ENCODE results near the gene MET. TPM values are rescaled to one million over a fixed set of nuclear protein-coding genes. Genes with fewer than 3 reads are reported as not detected.

Gene MET
- total RNA-seq, 1 donor: 3.9 TPM

DNA sequence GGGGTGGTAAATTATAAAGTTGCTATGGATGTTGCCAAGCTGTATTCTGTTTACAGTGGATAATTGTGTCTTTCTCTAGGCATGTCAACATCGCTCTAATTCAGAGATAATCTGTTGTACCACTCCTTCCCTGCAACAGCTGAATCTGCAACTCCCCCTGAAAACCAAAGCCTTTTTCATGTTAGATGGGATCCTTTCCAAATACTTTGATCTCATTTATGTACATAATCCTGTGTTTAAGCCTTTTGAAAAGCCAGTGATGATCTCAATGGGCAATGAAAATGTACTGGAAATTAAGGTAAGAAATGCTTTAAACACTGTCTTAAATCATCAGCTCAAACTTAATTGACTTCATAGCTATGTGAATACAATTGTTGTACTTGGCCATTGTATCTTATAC is 91.0 kb downstream of the MET start:
- Histone ChIP-seq H3K4me3 (ENCODE audit: low read length) (no peak overlapping the region), H3K9me3 (ENCODE audit: low read depth, low read length) (no peaks in the 10 kb centered on the region), H3K4me1 (ENCODE audit: insufficient read depth, low read length) (no peaks in the 10 kb centered on the region), H3K27me3 (ENCODE audit: insufficient read depth, low read length) (no peaks in the 10 kb centered on the region)

DNA sequence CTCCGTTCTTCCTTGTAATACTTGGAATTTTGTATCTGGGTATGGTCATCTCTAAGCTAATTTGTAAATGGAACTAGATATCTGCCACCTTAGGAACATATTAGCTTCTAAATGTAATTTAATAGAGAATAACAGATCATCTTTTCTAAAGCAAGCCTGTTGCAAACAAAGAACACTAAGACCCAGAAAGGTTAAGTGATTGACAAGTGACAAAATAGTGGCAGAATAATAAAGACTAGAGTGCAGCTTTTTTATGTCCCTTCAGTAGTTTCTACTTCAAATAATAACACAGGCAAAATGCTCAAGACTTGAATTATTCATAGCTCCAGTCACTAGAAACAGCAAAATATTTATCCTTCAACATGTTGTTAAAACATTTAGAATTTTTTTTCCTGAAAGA is 91.7 kb downstream of the MET start:
- Histone ChIP-seq H3K4me1 (ENCODE audit: insufficient read depth, low read length) (no peaks in the 10 kb centered on the region), H3K9me3 (ENCODE audit: low read depth, low read length) (no peaks in the 10 kb centered on the region), H3K27me3 (ENCODE audit: insufficient read depth, low read length) (no peaks in the 10 kb centered on the region), H3K4me3 (ENCODE audit: low read length) (no peak overlapping the region)

DNA sequence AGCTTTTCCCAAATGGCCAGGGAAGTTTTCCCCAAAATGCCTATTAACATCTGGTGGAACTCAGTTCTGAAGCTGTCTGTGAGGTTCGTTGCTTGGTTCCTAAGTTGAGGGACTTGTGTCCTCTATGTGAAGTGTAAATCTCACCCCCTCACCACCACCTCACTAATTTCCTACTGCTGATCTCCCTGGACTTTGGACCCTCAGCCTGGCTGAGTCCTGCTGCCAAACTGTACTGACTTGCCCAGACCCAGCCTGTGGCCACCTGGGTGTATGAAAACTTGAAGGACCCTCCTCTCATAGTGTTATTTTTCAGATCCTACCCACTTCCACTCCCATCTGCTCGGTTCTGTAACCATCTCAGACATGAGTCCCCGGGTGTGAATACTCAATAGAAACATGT is 94.9 kb downstream of the MET start:
- H3K27me3 ChIP-seq (ENCODE audit: insufficient read depth, low read length): peaks cover 2% of the 10 kb centered on the region
- H3K9me3 ChIP-seq (ENCODE audit: low read depth, low read length): no peaks in the 10 kb centered on the region
- H3K4me3 ChIP-seq (ENCODE audit: low read length): no peak overlapping the region
- no peaks in the 10 kb centered on the region for H3K4me1 ChIP-seq (ENCODE audit: insufficient read depth, low read length)

DNA sequence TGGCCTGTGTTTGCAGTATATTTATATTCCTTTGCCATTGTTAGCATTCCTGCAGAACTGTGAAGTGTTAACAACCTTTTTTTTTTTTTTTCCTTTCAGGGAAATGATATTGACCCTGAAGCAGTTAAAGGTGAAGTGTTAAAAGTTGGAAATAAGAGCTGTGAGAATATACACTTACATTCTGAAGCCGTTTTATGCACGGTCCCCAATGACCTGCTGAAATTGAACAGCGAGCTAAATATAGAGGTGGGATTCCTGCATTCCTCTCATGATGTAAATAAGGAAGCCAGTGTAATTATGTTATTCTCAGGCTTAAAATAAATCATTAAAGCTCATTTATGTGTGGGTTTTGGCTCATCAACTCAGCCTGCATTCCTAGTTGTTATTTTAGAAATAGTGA is 97.5 kb downstream of the MET start:
- no peak overlapping the region for H3K4me3 ChIP-seq (ENCODE audit: low read length)
- peaks cover 2% of the 10 kb centered on the region for H3K27me3 ChIP-seq (ENCODE audit: insufficient read depth, low read length)
- H3K4me1 ChIP-seq (ENCODE audit: insufficient read depth, low read length): no peaks in the 10 kb centered on the region
- H3K9me3 ChIP-seq (ENCODE audit: low read depth, low read length): no peaks in the 10 kb centered on the region

DNA sequence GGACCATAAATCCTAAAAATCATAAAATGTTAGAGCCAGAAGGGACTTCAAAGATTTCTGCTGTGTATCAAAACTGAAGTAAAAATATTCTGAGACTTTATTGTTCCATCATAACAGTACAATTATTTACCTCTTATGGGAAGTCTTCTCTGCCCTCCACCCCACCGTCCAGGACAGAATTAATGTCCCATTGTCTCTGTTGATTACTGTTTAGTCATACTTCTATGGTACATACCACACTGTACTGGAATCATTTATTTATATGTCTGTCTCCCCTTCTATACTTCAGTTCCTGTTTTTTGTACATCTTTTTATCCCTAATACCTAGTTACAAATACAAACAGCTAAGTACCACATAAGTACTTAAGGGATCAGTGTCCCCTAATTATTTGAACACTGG is 98.9 kb downstream of the MET start:
- H3K4me3 ChIP-seq (ENCODE audit: low read length): no peak overlapping the region
- no peaks in the 10 kb centered on the region for H3K4me1 ChIP-seq (ENCODE audit: insufficient read depth, low read length)
- peaks cover 2% of the 10 kb centered on the region for H3K27me3 ChIP-seq (ENCODE audit: insufficient read depth, low read length)
- no peaks in the 10 kb centered on the region for H3K9me3 ChIP-seq (ENCODE audit: low read depth, low read length)

DNA sequence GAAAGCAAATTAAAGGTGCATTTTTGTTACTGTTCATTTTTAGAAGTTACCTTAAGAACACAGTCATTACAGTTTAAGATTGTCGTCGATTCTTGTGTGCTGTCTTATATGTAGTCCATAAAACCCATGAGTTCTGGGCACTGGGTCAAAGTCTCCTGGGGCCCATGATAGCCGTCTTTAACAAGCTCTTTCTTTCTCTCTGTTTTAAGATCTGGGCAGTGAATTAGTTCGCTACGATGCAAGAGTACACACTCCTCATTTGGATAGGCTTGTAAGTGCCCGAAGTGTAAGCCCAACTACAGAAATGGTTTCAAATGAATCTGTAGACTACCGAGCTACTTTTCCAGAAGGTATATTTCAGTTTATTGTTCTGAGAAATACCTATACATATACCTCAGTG is 99.6 kb downstream of the MET start:
- peaks cover 2% of the 10 kb centered on the region for H3K27me3 ChIP-seq (ENCODE audit: insufficient read depth, low read length)
- H3K4me3 ChIP-seq (ENCODE audit: low read length): no peak overlapping the region
- no peaks in the 10 kb centered on the region for H3K4me1 ChIP-seq (ENCODE audit: insufficient read depth, low read length)
- H3K9me3 ChIP-seq (ENCODE audit: low read depth, low read length): no peaks in the 10 kb centered on the region

DNA sequence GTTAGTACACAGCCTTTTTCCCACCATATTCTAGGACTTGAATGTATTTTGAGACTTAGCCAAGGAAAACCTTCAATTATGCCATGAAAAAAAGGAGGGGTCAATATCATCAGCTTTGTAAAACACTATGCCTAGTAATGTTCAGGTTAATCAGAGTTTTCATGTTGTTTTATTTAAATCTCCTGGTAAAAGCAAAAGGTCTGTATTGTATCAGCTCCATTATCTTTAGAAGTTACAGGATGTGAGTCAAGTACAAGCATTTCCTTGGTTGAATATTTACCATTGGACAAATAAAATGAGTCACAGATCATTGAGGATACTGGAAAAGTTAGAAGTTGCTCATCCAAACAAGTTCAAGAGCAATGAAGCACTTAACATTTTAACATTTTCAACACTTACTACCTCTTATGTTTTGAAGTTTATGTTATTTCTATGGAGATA is 100.4 kb downstream of the MET start:
- H3K27me3 ChIP-seq (ENCODE audit: insufficient read depth, low read length): peaks cover 2% of the 10 kb centered on the region
- no peaks in the 10 kb centered on the region for H3K4me1 ChIP-seq (ENCODE audit: insufficient read depth, low read length)

DNA sequence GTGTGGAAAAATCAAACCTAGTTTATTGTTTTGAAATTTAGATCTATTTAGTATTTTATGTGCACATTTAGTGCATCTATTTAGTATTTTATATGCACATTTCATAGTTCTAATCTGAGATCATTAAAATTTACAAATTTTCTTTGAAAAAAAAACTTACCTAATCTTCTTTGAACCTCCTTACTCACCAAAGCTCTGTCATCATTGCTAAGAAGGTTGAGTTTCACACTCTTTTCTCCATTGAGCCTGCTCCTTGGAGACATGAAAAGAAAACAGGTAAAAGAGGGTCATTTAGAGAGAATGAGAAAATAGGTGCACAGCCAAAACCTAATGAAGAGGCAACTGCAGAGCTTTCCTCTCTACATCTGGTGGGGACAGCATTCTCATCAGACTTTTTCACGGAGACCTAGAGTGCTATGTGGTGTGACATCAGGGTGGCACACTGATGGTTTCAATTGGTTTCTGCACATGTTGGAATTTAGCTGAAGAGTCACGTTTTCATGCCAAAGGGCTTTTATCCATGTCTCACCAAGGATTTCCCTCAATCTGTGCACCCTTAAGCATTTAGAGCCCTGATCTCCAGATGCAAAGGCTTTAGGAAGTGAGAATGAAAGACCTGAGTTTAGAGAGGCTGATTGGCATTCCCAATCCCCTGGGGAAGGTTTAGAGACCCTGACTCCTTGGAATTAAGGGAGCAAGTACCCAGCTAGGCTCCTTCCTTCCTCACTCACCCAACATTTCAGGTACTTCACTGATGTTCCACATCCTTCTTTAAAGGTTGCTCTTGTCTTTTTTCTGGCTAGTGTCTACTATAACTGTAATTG is 101.1 kb downstream of the MET start:
- H3K27me3 ChIP-seq (ENCODE audit: insufficient read depth, low read length): peaks cover 2% of the 10 kb centered on the region
- no peak overlapping the region for H3K4me3 ChIP-seq (ENCODE audit: low read length)
- no peaks in the 10 kb centered on the region for H3K4me1 ChIP-seq (ENCODE audit: insufficient read depth, low read length)
- no peaks in the 10 kb centered on the region for H3K9me3 ChIP-seq (ENCODE audit: low read depth, low read length)

More for the DNA sequence above, 100.4 kb downstream of the MET start:
- Histone ChIP-seq H3K4me3 (ENCODE audit: low read length) (no peak overlapping the region), H3K9me3 (ENCODE audit: low read depth, low read length) (no peaks in the 10 kb centered on the region)

DNA sequence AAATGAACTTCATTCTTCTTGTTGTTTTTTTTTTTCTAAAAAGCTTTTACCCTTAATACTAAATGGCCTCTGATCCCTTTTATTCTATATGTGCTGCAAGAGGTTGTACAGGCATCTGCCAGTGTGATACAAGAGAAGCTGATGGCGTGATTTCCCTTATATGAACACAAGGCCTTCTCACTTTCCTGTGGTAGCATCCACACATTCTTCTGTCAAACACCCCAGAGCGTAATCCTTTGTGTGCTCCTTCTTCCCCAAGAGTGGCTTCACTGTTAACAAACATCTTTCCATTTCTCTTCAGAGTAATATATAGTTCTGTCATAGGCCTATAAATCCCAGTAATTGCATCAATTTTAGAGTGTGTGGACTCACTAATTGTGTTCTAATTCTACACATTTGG is 104.0 kb downstream of the MET start:
- Histone ChIP-seq H3K4me1 (ENCODE audit: insufficient read depth, low read length) (no peaks in the 10 kb centered on the region), H3K27me3 (ENCODE audit: insufficient read depth, low read length) (no peaks in the 10 kb centered on the region), H3K4me3 (ENCODE audit: low read length) (no peak overlapping the region), H3K9me3 (ENCODE audit: low read depth, low read length) (no peaks in the 10 kb centered on the region)

DNA sequence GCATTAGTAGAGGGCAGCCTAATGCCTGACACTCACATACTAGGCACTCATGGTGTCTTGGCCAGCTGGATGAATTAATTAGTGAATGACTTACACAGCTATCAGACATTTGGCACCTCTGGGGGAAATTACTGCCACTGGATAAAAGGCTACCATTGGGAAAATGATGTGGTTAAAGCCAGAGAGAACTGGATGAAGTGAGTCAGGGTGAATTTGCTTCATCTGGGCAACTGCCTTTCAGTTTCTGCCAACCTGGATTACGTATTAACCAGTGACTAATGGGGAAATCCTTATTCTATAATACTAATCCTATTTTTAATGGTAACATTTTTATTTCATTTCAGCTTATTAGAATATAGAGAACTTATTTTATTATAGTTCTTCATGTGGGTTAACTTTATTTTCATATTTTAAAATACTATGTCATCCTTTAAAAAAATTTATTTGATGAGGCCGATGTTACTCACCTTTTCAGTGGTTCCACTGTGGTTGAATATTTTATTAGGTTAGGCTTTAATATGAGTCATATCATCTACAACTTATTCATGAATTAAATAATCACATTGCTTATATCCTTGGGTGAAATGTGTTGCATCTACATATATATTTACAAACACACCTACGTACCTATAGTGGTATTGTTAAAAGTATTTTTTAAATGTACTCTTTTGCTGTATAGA is 104.8 kb downstream of the MET start:
- H3K27me3 ChIP-seq (ENCODE audit: insufficient read depth, low read length): no peaks in the 10 kb centered on the region
- H3K4me1 ChIP-seq (ENCODE audit: insufficient read depth, low read length): no peaks in the 10 kb centered on the region
- H3K4me3 ChIP-seq (ENCODE audit: low read length): no peak overlapping the region
- H3K9me3 ChIP-seq (ENCODE audit: low read depth, low read length): no peaks in the 10 kb centered on the region

DNA sequence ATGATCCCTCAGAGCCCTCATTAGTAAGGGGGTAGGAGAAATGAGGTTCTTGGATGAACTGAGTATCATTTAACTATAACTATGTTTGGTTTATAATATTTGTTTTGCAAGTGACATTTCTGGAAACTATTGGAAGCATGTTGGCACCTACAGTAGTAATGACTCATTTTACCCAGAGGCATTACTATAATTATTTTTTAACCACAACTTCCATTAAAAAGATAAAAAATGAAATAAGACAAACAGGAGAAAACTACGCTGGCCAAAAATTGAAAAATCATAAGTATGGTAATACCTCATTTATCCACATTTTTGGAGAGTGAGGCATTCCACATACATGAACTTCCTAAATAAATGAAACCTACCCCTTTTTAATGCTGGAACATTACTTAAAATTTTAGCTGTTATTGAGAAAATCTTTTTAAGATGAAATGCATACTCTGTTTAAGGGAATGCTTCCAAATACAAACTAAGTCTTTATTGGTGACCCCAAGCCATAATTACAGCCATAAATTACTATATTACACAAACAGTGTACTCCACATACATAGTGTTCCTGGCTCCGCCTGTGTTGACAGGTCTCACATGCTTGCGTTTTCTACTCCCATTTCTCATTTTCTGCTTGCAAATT is 105.8 kb downstream of the MET start:
- Histone ChIP-seq H3K4me3 (ENCODE audit: low read length) (no peak overlapping the region), H3K9me3 (ENCODE audit: low read depth, low read length) (no peaks in the 10 kb centered on the region), H3K4me1 (ENCODE audit: insufficient read depth, low read length) (no peaks in the 10 kb centered on the region), H3K27me3 (ENCODE audit: insufficient read depth, low read length) (no peaks in the 10 kb centered on the region)

DNA sequence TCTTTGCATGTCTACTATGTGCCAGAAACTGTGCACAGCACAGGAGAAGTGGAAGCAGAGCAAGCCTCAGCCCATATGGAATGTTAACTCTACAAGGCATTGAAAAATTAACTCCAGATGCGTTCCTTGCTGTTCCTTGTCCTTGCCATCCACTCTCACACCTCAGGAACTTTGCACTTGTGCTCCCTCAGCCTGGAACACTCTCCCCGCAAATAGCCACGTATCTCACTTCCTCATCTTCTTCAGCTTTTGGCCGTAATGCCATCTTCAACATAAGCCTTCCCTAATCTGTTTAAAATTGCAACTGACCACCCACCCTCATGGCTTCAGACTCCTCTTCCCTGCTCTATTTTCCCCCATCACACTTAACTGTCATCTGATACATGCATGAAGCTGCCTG is 107.2 kb downstream of the MET start:
- Histone ChIP-seq H3K4me3 (ENCODE audit: low read length) (no peak overlapping the region), H3K4me1 (ENCODE audit: insufficient read depth, low read length) (no peaks in the 10 kb centered on the region), H3K27me3 (ENCODE audit: insufficient read depth, low read length) (no peaks in the 10 kb centered on the region), H3K9me3 (ENCODE audit: low read depth, low read length) (no peaks in the 10 kb centered on the region)

DNA sequence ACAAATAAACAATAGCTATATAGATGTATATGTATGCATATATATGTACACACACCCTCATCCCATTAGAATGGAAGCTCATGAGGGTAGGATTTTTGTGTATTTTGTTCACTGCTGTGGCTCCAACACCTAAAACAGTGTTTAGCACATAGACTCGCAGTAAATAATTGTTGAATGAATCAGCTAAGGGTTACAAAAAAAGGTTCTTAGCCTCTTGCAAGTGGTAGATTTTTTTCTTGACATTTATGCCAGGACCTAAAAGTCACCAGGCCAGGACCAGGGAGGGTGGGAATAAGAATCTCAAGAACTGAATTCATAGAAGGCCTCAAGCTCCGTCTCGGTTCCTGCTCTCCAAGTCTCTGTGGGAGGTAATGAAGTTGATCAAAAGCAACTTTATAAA is 107.9 kb downstream of the MET start:
- no peak overlapping the region for H3K4me3 ChIP-seq (ENCODE audit: low read length)
- no peaks in the 10 kb centered on the region for H3K4me1 ChIP-seq (ENCODE audit: insufficient read depth, low read length)
- no peaks in the 10 kb centered on the region for H3K27me3 ChIP-seq (ENCODE audit: insufficient read depth, low read length)
- H3K9me3 ChIP-seq (ENCODE audit: low read depth, low read length): no peaks in the 10 kb centered on the region

DNA sequence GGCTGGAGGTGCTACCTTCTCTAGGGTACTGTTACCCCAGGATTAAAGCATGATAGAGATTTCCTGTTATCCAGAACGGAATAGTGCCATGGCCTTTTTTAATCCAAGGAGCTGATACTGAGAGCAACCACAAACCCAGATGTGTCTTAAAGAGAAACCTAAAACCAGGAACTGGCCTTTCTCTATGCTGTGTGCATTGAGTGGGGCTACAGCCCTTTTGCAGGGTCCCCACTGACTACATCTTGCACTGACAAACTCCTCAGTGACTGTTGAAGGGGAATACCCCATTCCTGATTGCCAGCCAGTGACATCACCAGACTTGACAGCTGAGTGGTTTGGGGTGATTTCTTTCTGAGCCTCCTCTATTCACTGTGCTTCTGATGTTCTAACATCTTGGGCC is 108.5 kb downstream of the MET start:
- H3K4me1 ChIP-seq (ENCODE audit: insufficient read depth, low read length): no peaks in the 10 kb centered on the region
- no peaks in the 10 kb centered on the region for H3K9me3 ChIP-seq (ENCODE audit: low read depth, low read length)
- no peaks in the 10 kb centered on the region for H3K27me3 ChIP-seq (ENCODE audit: insufficient read depth, low read length)
- no peak overlapping the region for H3K4me3 ChIP-seq (ENCODE audit: low read length)

DNA sequence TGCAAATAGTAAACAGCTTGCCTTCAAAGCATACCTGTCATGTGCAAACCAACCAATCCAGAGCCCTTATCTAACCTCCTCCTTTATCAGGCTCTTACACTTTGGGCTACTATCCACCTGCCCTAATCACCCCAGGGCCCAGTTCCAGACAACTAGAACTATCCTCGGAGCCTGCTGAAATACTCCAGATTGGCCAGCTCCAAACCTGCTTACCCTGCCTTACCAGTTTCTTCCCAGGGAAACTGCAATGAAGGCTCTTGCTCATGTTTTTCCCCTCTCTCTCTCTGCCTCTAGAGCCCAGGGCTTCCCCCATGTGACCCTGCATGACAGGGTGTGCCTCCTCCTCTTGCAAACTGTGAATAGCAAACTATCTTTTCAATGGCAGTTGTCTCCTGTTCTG is 109.0 kb downstream of the MET start:
- H3K4me3 ChIP-seq (ENCODE audit: low read length): no peak overlapping the region

More for the DNA sequence above, 109.0 kb downstream of the MET start:
- no peaks in the 10 kb centered on the region for H3K27me3 ChIP-seq (ENCODE audit: insufficient read depth, low read length)
- H3K4me1 ChIP-seq (ENCODE audit: insufficient read depth, low read length): no peaks in the 10 kb centered on the region
- no peaks in the 10 kb centered on the region for H3K9me3 ChIP-seq (ENCODE audit: low read depth, low read length)
